Memory B cell (primary cell): Measurements from ENCODE around the gene FAM151B.
"Not testable (repeated sequence)": the region's sequence is repeated elsewhere in the genome, so short reads cannot be mapped to it uniquely, and the experiment has no call there.

Experiments used
- ATAC-seq: fragments of 150-1000 bp; cut with Tn5 transposase; 2 replicates; pipeline ENCODE4 v1.10.0; 2021; ENCODE audit warnings: low read depth, mild to moderate bottlenecking, moderate library complexity
- DNase-seq, 2 donors: peaks; one replicate each; pipeline ENCODE4 v3.0.0; 2022; ENCODE audit warnings: low spot score in 2 of 2
- H3K27ac Mint-ChIP-seq: one replicate; pipeline ENCODE4 v1.8.0; 2022; ENCODE audit warnings: mild to moderate bottlenecking, moderate library complexity, mixed read lengths
- H3K27me3 Mint-ChIP-seq: one replicate; pipeline ENCODE4 v1.8.0; 2022; ENCODE audit warnings: mixed read lengths
- H3K36me3 Mint-ChIP-seq: one replicate; pipeline ENCODE4 v1.8.0; 2022; ENCODE audit warnings: mild to moderate bottlenecking, mixed read lengths
- H3K4me1 Mint-ChIP-seq: one replicate; pipeline ENCODE4 v1.8.0; 2022; ENCODE audit warnings: mixed read lengths
- H3K4me3 Mint-ChIP-seq: one replicate; pipeline ENCODE4 v1.8.0; 2022; ENCODE audit warnings: mild to moderate bottlenecking, moderate library complexity, mixed read lengths
- H3K9me3 Mint-ChIP-seq: one replicate; pipeline ENCODE4 v1.8.0; 2022; ENCODE audit warnings: mixed read lengths

FAM151B gene

DNA sequence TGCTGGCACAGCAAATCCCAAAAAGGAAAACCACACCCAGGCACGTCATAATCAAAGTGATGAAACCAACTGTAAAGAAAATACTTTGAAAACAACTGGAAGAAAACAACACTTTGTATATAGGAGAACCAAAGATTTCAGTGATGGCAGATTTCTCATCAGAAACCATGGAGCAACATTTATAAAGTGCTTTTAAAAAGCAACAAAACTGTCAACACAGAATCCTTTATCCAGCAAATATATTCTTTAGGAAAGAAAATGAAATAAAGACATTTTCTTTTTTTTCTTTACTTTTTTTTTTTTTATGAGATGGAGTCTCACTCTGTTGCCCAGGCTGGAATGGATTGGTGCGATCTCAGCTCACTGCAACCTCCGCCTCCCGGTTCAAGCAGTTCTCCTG, 5.3 kb upstream of the FAM151B start:
- H3K9me3 Mint-ChIP-seq = peaks cover 21% of the 10 kb centered on the region
- no peaks in the 10 kb centered on the region for H3K4me1 Mint-ChIP-seq
- ATAC-seq = no peak
- no peak overlapping the region for H3K4me3 Mint-ChIP-seq
- no peak for DNase-seq
- peaks cover 10% of the 10 kb centered on the region for H3K36me3 Mint-ChIP-seq
- no peak overlapping the region for H3K27ac Mint-ChIP-seq
- peaks cover 12% of the 10 kb centered on the region for H3K27me3 Mint-ChIP-seq

DNA sequence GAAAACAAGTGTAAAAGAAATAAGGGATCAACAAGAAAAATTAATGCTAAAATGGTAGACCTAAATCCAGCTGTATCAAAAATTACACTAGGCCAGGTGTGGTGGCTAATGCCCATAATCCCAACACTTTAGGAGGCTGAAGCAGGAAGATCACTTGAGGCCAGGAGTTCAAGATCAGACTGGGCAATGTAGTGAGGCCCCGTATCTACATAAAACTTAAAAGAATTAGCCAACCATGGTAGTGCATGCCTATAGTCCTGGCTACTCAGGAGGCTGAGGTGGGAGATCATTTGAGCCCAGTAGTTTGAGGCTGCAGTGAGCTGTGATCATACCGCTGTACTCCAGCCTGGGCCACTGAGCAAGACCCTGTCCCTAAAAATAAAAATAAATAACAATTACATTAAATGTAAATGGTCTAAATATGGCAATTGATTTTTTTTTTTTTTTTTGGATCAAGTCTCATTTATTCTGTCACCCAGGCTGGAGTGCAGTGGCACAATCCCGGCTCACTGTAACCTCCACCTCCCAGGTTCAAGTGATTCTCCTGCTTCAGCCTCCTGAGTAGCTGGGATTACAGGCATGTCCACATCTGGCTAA, 4.2 kb upstream of the FAM151B start:
- H3K4me3 Mint-ChIP-seq = no peak overlapping the region
- no peak overlapping the region for H3K27ac Mint-ChIP-seq
- ATAC-seq (no peak), DNase-seq (no peak)
- H3K36me3 Mint-ChIP-seq = peaks cover 10% of the 10 kb centered on the region
- H3K4me1 Mint-ChIP-seq = peaks cover 4% of the 10 kb centered on the region
- peaks cover 12% of the 10 kb centered on the region for H3K27me3 Mint-ChIP-seq
- H3K9me3 Mint-ChIP-seq = peaks cover 21% of the 10 kb centered on the region

DNA sequence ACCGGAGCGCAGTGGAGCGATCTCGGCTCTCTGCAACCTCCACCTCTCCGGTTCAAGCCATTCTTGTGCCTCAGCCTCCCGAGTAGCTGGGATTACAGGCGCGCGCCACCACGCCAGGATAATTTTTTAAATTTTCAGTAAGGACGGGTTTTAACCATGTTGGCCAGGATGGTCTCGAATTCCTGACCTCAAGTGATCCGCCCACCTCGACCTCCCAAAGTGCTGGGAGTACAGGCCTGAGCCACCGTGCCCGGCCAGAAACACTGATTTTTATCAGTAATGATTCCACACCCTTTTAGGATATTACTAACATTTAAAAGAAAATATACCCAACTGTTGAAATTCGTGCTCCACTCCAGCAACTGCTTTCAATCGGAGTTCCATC, 464 bp upstream of the FAM151B start:
- DNase-seq (no peak), ATAC-seq (no peak)
- H3K27ac Mint-ChIP-seq = no peak overlapping the region
- peaks cover 4% of the 10 kb centered on the region for H3K4me1 Mint-ChIP-seq
- peaks cover 16% of the 10 kb centered on the region for H3K27me3 Mint-ChIP-seq
- H3K9me3 Mint-ChIP-seq = peaks cover 17% of the 10 kb centered on the region
- peak overlapping the region; percentile 64 for H3K4me3 Mint-ChIP-seq
- peaks cover 4% of the 10 kb centered on the region for H3K36me3 Mint-ChIP-seq

DNA sequence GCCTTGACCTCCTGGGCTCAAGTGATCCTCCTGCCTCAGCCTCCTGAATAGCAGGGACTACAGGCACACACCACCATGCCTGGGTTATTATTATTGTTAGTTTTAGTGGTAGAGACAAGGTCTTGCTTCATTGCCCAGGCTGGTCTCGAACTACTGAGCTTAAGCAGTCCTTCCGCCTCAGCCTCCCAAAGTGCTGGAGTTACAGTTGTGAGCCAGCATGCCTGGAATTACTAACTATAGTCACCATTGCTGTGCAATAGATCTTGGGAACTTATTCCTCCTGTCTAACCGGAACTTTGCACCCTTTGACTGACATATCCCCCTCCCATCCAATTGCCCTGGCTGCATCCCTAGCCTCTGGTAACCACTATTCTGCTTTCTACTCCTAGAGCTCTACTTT, 3.4 kb downstream of the FAM151B start:
- H3K36me3 Mint-ChIP-seq = peaks cover 4% of the 10 kb centered on the region
- DNase-seq = no peak
- no peak overlapping the region for H3K4me3 Mint-ChIP-seq
- H3K27me3 Mint-ChIP-seq = peaks cover 12% of the 10 kb centered on the region
- ATAC-seq = no peak
- H3K4me1 Mint-ChIP-seq = peaks cover 4% of the 10 kb centered on the region
- peaks cover 5% of the 10 kb centered on the region for H3K9me3 Mint-ChIP-seq
- H3K27ac Mint-ChIP-seq = no peak overlapping the region

DNA sequence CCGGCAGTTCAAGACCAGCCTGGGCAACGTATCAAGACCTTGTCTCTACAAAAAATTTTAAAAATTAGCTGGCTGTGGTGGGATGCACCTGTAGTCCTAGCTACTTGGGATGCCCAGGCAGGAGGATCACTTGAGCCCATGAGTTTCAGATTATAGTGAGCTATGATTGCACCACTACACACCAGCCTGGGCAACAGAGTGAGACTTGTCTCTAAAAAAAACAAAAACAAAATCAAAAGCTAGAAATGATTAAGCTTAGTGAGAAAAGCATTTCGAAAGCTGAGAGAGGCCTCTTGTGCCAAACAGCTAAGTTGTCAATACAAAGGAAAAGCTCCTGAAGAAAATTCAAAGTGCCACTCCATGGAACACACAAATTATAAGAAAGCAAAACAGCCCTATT, 4.8 kb downstream of the FAM151B start:
- Mint-ChIP-seq H3K36me3 (peaks cover 2% of the 10 kb centered on the region), H3K9me3 (no peaks in the 10 kb centered on the region), H3K27me3 (peaks cover 7% of the 10 kb centered on the region), H3K27ac (no peak overlapping the region), H3K4me3 (no peak overlapping the region), H3K4me1 (peaks cover 4% of the 10 kb centered on the region)
- ATAC-seq (no peak), DNase-seq (no peak)

DNA sequence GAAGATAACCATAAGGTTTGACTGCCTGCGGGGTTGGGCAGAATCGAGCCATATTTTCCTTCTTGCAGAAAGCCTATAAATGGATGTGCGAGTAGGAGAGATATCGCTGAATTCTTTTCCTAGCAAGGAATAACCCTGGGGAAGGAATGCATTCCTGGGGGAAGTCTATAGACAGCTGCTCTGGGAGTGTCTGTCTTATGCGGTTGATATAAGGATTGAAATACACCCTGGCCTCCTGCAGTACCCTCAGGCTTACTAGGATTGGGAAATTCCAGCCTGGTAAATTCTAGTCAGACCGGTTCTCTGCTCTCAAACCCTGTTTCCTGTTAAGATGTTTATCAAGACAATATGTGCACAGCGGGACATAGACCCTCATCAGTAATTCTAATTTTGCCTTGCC, 5.5 kb downstream of the FAM151B start:
- not testable (repeated sequence) for H3K4me1 Mint-ChIP-seq, DNase-seq, H3K27ac Mint-ChIP-seq, ATAC-seq, H3K27me3 Mint-ChIP-seq, H3K9me3 Mint-ChIP-seq, H3K36me3 Mint-ChIP-seq, H3K4me3 Mint-ChIP-seq

DNA sequence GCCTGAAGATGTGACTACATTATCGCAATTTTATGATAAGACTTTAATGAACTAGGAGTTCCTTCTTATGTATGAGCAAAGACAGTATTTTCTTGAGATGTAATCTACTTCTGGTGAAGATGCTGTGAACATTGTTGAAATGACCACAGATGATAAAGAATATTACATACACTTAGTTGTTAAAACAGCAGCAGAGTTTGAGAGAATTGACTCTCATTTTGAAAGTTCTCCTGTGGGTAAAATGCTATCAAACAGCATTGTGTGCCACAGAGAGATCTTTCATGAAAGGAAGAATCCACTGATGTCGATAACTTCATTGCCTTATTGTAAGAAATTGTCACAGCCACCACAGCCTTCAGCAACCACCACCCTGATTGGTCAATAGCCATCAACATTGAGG, 8.0 kb downstream of the FAM151B start:
- Mint-ChIP-seq H3K27ac (no peak overlapping the region), H3K4me1 (no peaks in the 10 kb centered on the region), H3K9me3 (peaks cover 3% of the 10 kb centered on the region), H3K27me3 (peaks cover 5% of the 10 kb centered on the region), H3K4me3 (no peak overlapping the region), H3K36me3 (peaks cover 2% of the 10 kb centered on the region)
- no peak for DNase-seq
- no peak for ATAC-seq

DNA sequence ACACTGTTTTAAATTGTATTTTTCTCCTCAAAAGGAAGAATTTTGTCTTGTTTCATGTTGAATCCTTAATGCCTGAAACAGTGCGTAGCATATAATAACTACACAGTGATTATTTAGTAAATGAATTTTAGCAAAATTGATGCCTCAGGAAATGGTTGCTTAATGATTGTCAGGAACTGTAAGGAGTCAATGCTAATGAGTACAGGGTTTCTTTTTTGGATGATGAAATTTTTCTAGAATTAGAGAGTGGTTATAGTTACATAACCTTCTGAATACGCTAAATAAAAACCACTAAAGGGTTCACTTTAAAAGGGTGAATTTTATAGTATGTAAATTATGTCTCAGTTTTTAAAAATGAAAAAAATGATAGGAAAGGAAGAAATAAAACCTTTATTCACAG, 14.9 kb downstream of the FAM151B start:
- Mint-ChIP-seq H3K27ac (no peak overlapping the region), H3K36me3 (peaks cover 1% of the 10 kb centered on the region), H3K4me3 (no peak overlapping the region), H3K4me1 (peaks cover 4% of the 10 kb centered on the region), H3K9me3 (peaks cover 3% of the 10 kb centered on the region), H3K27me3 (no peaks in the 10 kb centered on the region)
- DNase-seq = no peak
- ATAC-seq = no peak

DNA sequence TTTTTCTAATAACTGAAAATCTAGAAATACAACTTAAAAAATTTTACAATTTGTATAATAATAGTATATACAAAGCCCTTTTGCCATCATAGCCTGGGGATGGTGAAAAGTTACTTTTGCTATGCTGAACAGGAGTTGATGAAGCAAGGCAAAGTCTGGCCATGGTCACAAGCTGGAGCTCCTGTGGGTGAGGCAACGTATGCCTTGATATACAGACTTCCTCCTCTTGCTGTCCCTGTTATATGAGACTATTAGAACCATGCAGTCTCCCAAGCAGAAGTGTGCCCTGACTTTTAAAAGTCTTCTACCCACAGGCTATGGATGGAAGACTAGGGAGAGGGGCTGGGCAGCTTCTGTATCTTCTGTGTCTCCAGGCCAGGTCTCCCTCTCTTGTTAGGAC, 15.7 kb downstream of the FAM151B start:
- no peak overlapping the region for H3K27ac Mint-ChIP-seq
- H3K9me3 Mint-ChIP-seq = peaks cover 3% of the 10 kb centered on the region
- H3K4me1 Mint-ChIP-seq = peaks cover 4% of the 10 kb centered on the region
- peaks cover 2% of the 10 kb centered on the region for H3K36me3 Mint-ChIP-seq
- no peak for ATAC-seq
- no peak overlapping the region for H3K4me3 Mint-ChIP-seq
- DNase-seq = no peak
- H3K27me3 Mint-ChIP-seq = no peaks in the 10 kb centered on the region

DNA sequence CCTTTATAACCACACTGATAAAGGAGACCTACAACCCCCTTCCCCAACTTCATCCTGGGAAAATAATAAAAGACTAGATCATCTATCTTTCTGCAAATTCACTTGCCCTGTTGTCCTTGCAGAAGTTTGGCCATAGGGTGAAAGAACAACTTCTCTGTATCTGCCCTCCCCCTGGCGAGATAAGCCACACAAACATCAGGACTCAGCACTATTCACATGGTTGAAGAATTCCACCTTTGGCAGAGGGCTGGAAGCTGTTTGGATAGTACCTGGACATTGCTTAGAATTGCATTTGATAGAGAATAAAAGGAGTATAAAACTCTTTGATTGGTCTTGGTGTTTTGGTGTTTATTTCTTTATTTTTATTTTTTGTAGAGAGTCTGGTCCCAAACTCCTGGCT, 16.9 kb downstream of the FAM151B start:
- H3K27me3 Mint-ChIP-seq = no peaks in the 10 kb centered on the region
- no peak overlapping the region for H3K4me3 Mint-ChIP-seq
- peaks cover 4% of the 10 kb centered on the region for H3K4me1 Mint-ChIP-seq
- no peak overlapping the region for H3K27ac Mint-ChIP-seq
- H3K36me3 Mint-ChIP-seq = peaks cover 2% of the 10 kb centered on the region
- DNase-seq (no peak), ATAC-seq (no peak)
- peaks cover 3% of the 10 kb centered on the region for H3K9me3 Mint-ChIP-seq

DNA sequence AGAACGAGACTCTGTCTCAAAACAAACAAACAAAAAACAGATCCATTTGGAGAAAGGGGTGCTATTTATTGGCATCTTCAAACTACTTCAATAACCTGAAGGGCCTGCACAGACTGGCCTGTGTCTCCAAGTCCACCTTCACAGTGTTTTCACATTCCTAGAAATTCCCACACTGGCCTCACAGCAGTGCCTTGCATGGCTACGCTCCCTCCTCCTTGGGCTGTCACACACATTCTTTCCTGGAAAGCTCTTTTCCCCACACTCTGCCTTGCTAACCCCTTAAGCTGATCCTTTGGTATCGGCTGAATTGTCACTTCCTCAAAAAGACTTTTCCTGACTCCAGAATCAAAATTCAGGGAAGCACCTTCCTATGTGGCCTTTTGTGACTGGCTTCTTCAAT, 19.8 kb downstream of the FAM151B start:
- peaks cover 3% of the 10 kb centered on the region for H3K27me3 Mint-ChIP-seq
- DNase-seq (no peak), ATAC-seq (no peak)
- H3K36me3 Mint-ChIP-seq = peaks cover 2% of the 10 kb centered on the region
- no peaks in the 10 kb centered on the region for H3K9me3 Mint-ChIP-seq
- H3K27ac Mint-ChIP-seq = no peak overlapping the region
- no peak overlapping the region for H3K4me3 Mint-ChIP-seq
- peaks cover 4% of the 10 kb centered on the region for H3K4me1 Mint-ChIP-seq

DNA sequence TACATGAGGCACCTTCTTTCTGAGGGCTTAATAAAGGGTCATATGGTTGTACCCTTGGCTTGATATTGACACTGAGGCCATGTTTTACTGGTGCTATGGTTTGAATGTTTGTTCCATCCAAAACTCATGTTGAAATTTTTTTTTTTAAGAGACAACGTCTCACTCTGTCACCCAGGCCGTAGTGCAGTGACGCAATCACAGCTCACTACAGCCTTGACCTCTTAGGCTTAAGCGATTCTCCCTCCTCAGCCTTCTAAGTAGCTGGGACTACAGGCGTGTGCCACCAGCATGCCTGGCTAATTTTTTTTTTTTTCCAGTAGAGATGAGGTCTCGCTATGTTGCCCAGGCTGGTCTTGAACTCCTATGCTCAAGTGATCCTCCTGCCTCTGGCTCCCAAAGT, 20.9 kb downstream of the FAM151B start:
- Mint-ChIP-seq H3K36me3 (peaks cover 5% of the 10 kb centered on the region), H3K4me1 (peaks cover 4% of the 10 kb centered on the region), H3K4me3 (no peak overlapping the region), H3K9me3 (no peaks in the 10 kb centered on the region), H3K27me3 (peaks cover 5% of the 10 kb centered on the region), H3K27ac (no peak overlapping the region)
- ATAC-seq (no peak), DNase-seq (no peak)

DNA sequence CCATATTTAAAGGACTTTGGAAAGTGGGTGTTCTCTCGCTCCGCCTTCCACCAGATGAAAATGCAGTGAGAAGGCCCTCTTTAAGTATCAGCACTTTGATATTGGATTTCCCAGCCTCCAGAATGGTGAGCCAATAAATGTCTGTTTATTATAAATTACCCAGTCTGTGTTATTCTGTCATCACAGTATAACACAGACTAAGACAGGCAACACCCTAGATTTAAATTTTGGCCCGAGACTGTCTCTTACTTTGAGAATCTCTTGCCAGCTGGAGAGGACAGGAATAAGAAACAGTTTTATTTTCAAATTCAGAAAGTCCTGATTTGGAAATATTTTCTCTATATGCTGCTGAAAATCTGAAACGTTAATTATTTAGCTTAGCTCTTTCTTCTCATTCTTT, 21.5 kb downstream of the FAM151B start:
- peaks cover 5% of the 10 kb centered on the region for H3K36me3 Mint-ChIP-seq
- no peak for DNase-seq

DNA sequence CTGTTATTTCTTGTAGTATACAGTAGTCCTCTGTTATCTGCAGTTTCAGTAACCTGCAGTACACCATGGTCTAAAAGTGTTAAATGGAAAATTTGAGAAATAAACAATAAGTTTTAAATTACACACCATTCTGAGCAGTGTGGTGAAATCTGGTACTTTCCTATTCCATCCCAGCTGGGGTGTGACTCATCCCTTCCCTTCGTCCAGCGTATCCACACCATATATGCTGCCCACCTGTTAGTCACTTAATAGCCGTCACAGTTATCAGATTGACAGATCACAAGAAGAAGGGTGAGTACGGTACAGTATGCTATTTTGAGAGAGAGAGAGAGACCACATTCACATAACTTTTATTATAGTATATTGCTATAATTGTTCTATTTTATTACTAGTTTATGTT, 28.9 kb downstream of the FAM151B start:
- Mint-ChIP-seq H3K4me1 (no peaks in the 10 kb centered on the region), H3K4me3 (no peak overlapping the region), H3K27ac (no peak overlapping the region), H3K9me3 (no peaks in the 10 kb centered on the region), H3K36me3 (peaks cover 3% of the 10 kb centered on the region), H3K27me3 (peaks cover 2% of the 10 kb centered on the region)
- ATAC-seq (no peak), DNase-seq (no peak)

More for the DNA sequence above, 21.5 kb downstream of the FAM151B start:
- ATAC-seq = no peak
- Mint-ChIP-seq H3K27me3 (peaks cover 5% of the 10 kb centered on the region), H3K27ac (no peak overlapping the region), H3K4me1 (no peaks in the 10 kb centered on the region), H3K4me3 (no peak overlapping the region), H3K9me3 (no peaks in the 10 kb centered on the region)

DNA sequence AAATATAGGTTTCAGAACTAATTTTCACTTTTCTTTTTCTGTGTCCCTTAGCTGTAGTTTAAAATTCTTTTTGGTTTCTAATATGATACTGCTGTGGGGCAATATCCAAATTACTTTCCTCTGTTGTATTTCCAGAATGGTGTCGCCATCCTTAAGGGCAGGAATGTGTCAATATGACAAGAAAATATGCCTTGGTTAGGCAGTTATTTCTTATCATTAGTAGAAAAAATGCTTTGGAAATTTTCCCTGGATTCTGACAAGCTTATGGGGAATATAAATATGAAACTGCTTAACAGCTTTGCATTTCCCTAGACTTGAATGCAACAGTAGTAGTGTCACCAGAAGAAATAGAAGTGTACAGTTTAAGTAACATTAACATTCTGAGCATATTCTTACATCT, 52.8 kb downstream of the FAM151B start:
- Mint-ChIP-seq H3K36me3 (no peaks in the 10 kb centered on the region), H3K4me1 (no peaks in the 10 kb centered on the region), H3K27me3 (peaks cover 4% of the 10 kb centered on the region), H3K27ac (no peak overlapping the region), H3K4me3 (no peak overlapping the region), H3K9me3 (peaks cover 4% of the 10 kb centered on the region)
- ATAC-seq (no peak), DNase-seq (no peak)
